AG10803 (cell line): Measurements from ENCODE around the gene PPP3R1.

Source experiments
- DNase-seq: peaks from one replicate; pipeline ENCODE4 v3.0.0; 2010; ENCODE audit warnings: low read depth
- H3K4me3 ChIP-seq: 2 replicates; pipeline ENCODE4 v1.5.1; 2011; ENCODE audit warnings: mild to moderate bottlenecking, low read length, control low read depth
- TF ChIP-seq, protein P1 (sequence below): conservative IDR thresholded peaks from 2 replicates; pipeline ENCODE4 v1.5.1; 2011; ENCODE audit warnings: mild to moderate bottlenecking, low read length, control low read depth, inconsistent platforms

Gene PPP3R1

GRCh38 chr2:68280348-68280747 lies 28.0 kb upstream of the PPP3R1 start:
- no peak for DNase-seq
- no peak overlapping the region for H3K4me3 ChIP-seq
- TF ChIP-seq, protein P1, sequence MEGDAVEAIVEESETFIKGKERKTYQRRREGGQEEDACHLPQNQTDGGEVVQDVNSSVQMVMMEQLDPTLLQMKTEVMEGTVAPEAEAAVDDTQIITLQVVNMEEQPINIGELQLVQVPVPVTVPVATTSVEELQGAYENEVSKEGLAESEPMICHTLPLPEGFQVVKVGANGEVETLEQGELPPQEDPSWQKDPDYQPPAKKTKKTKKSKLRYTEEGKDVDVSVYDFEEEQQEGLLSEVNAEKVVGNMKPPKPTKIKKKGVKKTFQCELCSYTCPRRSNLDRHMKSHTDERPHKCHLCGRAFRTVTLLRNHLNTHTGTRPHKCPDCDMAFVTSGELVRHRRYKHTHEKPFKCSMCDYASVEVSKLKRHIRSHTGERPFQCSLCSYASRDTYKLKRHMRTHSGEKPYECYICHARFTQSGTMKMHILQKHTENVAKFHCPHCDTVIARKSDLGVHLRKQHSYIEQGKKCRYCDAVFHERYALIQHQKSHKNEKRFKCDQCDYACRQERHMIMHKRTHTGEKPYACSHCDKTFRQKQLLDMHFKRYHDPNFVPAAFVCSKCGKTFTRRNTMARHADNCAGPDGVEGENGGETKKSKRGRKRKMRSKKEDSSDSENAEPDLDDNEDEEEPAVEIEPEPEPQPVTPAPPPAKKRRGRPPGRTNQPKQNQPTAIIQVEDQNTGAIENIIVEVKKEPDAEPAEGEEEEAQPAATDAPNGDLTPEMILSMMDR, result no peak

GRCh38 chr2:68279691-68280090 lies 27.4 kb upstream of the PPP3R1 start:
- no peak for DNase-seq
- H3K4me3 ChIP-seq, result no peak overlapping the region

GRCh38 chr2:68278169-68278568 lies 25.8 kb upstream of the PPP3R1 start:
- no peak for DNase-seq
- TF ChIP-seq, protein P1, result no peak
- H3K4me3 ChIP-seq, result no peak overlapping the region

More at GRCh38 chr2:68279691-68280090, 27.4 kb upstream of the PPP3R1 start:
- TF ChIP-seq, protein P1, result no peak

DNA sequence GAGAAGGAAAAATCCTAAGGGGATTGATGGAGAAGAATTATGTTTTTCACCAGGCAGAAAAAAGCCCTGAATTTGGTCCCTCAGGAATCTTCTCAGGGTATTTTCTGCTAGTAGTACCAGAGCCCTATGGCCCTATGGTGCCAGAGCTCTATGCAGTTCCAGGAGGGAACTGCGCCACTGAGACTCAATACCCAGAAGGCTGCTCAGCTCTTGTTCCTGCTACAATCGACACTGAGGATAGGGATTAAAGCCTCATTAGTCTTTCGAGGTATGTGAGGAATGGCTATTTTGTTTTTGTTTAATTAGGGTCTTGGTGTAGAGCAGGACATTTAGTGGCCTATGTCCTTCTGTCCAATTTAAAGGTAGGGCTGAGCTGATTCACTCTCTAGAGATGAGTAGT lies 21.7 kb upstream of the PPP3R1 start:
- DNase-seq, result no peak
- TF ChIP-seq, protein P1, result no peak
- no peak overlapping the region for H3K4me3 ChIP-seq

DNA sequence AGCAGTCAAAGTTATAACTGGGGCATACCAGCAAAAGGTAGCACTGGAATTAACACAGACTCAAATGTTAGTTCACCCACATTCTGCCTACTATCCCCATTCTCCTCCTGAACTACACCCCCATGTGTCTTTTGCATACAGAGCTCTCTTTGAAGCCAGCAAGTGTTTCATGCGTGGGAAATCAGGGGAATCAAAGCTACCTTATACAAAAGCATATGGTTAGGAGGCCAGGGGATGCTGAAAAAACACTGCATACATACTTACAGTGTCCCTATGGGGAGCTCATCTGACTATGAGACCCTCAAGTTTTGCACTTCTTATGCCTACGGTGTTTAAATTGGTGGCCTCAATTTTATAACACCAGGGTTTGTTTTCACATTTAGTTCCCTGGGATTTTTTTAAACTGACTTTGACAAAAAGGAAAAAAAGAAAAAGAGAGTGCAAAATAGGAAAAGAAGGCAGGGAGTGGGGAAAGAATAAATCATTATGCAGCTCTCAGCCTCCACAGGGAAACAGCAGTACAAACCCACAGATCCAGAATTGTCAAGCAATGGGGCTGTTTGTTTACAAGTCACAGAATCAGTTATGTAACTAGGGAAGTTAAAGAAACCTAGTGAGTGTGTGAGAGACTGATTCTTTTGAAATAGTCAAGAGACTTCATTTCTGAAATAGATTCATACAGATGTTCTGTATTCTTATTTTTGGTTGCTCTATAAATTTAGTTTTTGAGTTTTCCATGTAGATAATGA lies 20.1 kb upstream of the PPP3R1 start:
- no peak overlapping the region for H3K4me3 ChIP-seq
- TF ChIP-seq, protein P1, result no peak
- no peak for DNase-seq

DNA sequence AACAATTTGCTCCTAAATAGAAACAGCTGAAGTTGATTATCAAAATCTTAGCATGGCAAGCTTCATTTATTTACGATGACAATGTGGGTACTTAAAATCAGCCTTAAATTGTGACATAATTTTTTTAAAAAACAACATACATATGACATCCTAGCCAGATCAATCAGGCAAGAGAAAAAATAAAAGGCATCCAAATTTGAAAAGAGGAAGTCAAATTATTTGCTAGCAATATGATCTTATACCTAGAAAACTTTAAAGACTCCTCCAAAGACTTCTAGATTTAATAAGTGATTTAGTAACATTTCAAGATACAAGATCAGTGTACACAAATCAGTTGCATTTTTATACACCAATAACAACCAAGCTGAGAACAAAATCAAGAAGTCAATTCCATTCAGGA lies 14.3 kb upstream of the PPP3R1 start:
- no peak overlapping the region for H3K4me3 ChIP-seq
- no peak for DNase-seq
- TF ChIP-seq, protein P1, result no peak

DNA sequence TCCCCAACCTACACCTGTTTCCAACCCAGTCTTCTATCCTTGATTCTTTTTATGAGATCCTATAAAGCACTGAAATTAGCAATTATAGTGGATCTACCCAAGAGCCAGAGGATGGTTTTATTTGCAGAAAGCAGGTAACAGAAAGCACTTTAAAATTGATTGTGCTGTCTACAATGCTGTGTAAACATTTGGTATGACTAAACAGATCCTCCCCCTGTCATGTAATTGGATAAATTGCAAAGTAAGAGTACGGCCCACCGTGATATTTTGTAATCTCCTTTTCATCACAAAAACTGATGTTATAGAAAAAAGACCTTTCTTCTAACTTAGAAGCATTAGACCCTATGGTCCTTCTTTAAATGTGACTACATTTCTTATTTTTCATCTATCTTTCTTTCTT lies 11.3 kb upstream of the PPP3R1 start:
- TF ChIP-seq, protein P1, result no peak

More for the DNA sequence above, 11.3 kb upstream of the PPP3R1 start:
- H3K4me3 ChIP-seq, result no peak overlapping the region
- no peak for DNase-seq
